Subcutaneous abdominal adipose tissue (tissue), 5 donors: ENCODE data around the gene ZNF362.

Experiments used
- H3K27ac ChIP-seq: one replicate; pipeline ENCODE4 v1.7.0; 2013; ENCODE audit warnings: low read depth, mild to moderate bottlenecking, inconsistent platforms, low read length, moderate library complexity
- H3K27me3 ChIP-seq, 5 donors: one replicate each; pipeline ENCODE4 v1.7.0; 2013; ENCODE audit warnings: low read length in 5 of 5, inconsistent platforms in 1 of 5; ENCODE audit not compliant: control insufficient read depth in 5 of 5, insufficient read depth in 4 of 5
- H3K36me3 ChIP-seq, 5 donors: one replicate each; pipeline ENCODE4 v1.7.0; 2013; ENCODE audit warnings: low read length in 5 of 5; ENCODE audit not compliant: control insufficient read depth in 5 of 5, insufficient read depth in 5 of 5
- H3K4me1 ChIP-seq, 5 donors: one replicate each; pipeline ENCODE4 v1.7.0; 2013; ENCODE audit warnings: low read length in 5 of 5, mild to moderate bottlenecking in 3 of 5, moderate library complexity in 1 of 5; ENCODE audit not compliant: control insufficient read depth in 5 of 5, insufficient read depth in 5 of 5
- H3K4me3 ChIP-seq, 5 donors: one replicate each; pipeline ENCODE4 v1.7.0; 2013; ENCODE audit warnings: low read length in 5 of 5, low read depth in 1 of 5
- H3K9ac ChIP-seq, 5 donors: one replicate each; pipeline ENCODE4 v1.7.0; 2013; ENCODE audit warnings: low read length in 5 of 5, mild to moderate bottlenecking in 4 of 5, moderate library complexity in 3 of 5
- H3K9me3 ChIP-seq, 5 donors: one replicate each; pipeline ENCODE4 v1.7.0; 2013; ENCODE audit warnings: low read length in 5 of 5; ENCODE audit not compliant: control insufficient read depth in 5 of 5
- donor health status: healthy.
- donor health status: healthy.
- donor health status: healthy.
- donor health status: healthy.
- donor health status: healthy.

ZNF362 gene

GRCh38 chr1:33255347-33256220 is 708 bp upstream of the ZNF362 start:
- Histone ChIP-seq H3K27ac (peak overlapping the region; percentile 74), H3K4me3 (peak overlapping the region in 4 of 5 donors; percentile 58 to 65 (median 61)), H3K27me3 (no peaks in the 10 kb centered on the region), H3K9me3 (no peaks in the 10 kb centered on the region), H3K4me1 (peaks cover 6 to 32% (median 29%) of the 10 kb centered on the region in 5 donors), H3K9ac (peak overlapping the region; percentile 16 to 82 (median 78)), H3K36me3 (peaks cover 0 to 4% (median 0%) of the 10 kb centered on the region in 5 donors)

- Histone ChIP-seq H3K4me3 (peak overlapping the region in 1 of 5 donors; percentile 84), H3K27ac (no peak overlapping the region), H3K36me3 (peaks cover 0 to 4% (median 0%) of the 10 kb centered on the region in 5 donors), H3K9ac (no peak overlapping the region), H3K27me3 (peaks cover 0 to 2% (median 0%) of the 10 kb centered on the region in 5 donors), H3K4me1 (peaks cover 9 to 37% (median 29%) of the 10 kb centered on the region in 5 donors), H3K9me3 (no peaks in the 10 kb centered on the region)
Measured at GRCh38 chr1:33256221-33256470, 146 bp upstream of the ZNF362 start.

DNA sequence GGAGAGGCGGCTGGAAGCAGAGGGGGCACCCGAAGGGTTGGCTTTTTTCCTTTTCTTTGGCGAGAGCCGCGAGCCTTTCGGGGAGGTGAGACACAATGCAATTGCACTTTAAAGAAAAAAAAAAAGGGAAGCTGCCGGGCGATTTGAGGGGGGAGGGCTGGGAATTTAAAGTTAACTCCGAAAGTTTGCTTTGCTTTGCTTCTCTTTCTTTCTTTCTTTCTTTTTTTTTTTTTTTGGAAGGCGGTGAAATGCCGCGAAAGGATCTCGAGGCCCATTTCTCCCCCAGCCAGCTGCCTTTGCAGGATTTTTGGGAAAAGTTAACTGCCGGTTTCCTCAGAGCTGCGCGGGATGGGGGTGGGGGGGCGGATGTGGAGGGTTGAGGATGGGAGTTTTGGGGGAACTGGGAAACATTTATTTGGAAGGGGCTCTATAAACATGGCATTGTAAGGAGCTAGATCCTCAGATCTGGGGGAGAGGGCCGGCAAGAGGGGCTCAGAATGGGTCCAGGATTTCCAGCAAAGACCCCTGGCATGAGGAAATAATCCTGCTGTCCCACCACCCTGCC is 997 bp downstream of the ZNF362 start:
- Histone ChIP-seq H3K27me3 (peaks cover 0 to 3% (median 0%) of the 10 kb centered on the region in 5 donors), H3K36me3 (peaks cover 0 to 4% (median 0%) of the 10 kb centered on the region in 5 donors), H3K4me1 (peaks cover 11 to 46% (median 29%) of the 10 kb centered on the region in 5 donors), H3K4me3 (peak overlapping the region; percentile 82 to 90 (median 84)), H3K9ac (peak overlapping the region; percentile 48 to 82 (median 68)), H3K9me3 (no peaks in the 10 kb centered on the region), H3K27ac (peak overlapping the region; percentile 50)

- Histone ChIP-seq H3K9me3 (no peaks in the 10 kb centered on the region), H3K4me3 (peak overlapping the region; percentile 82 to 90 (median 84)), H3K9ac (peak overlapping the region; percentile 48 to 82 (median 63)), H3K27me3 (peaks cover 0 to 3% (median 0%) of the 10 kb centered on the region in 5 donors), H3K36me3 (peaks cover 0 to 9% (median 5%) of the 10 kb centered on the region in 5 donors), H3K27ac (peak overlapping the region; percentile 50), H3K4me1 (peaks cover 11 to 46% (median 29%) of the 10 kb centered on the region in 5 donors)
Measured at GRCh38 chr1:33257772-33258712, 1.8 kb downstream of the ZNF362 start.

DNA sequence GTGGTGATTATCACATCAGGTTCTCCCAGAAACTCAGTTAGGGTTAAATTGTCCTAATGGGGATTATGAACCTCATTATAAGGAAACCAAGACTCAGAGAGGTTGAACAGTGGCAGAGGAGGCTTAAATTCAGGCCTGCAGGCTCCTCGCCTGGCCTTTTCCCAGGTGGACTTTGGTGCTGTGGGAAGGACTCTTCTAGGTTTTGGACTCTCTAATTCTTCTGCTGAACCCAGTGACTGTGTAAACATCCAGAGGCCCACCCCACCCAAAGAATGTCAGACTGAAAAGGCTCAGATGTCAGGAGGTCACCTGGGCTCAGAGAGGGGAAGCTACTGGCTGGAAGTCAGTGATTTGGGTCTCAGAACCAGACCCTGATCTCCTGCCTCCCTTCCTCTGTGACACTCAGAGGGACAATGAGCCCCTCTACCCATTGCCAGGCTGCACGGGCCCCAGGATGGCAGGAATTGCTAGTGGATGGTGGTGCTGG is 2.5 kb downstream of the ZNF362 start:
- Histone ChIP-seq H3K36me3 (peaks cover 0 to 9% (median 5%) of the 10 kb centered on the region in 5 donors), H3K27ac (no peak overlapping the region), H3K4me1 (peaks cover 11 to 49% (median 31%) of the 10 kb centered on the region in 5 donors), H3K9me3 (no peaks in the 10 kb centered on the region), H3K4me3 (no peak overlapping the region), H3K9ac (peak overlapping the region in 2 of 5 donors; percentile 62 to 82), H3K27me3 (peaks cover 0 to 3% (median 0%) of the 10 kb centered on the region in 5 donors)

- Histone ChIP-seq H3K27me3 (peaks cover 0 to 3% (median 0%) of the 10 kb centered on the region in 5 donors), H3K36me3 (peaks cover 0 to 9% (median 5%) of the 10 kb centered on the region in 5 donors), H3K9ac (no peak overlapping the region), H3K9me3 (no peaks in the 10 kb centered on the region), H3K27ac (peak overlapping the region; percentile 11), H3K4me1 (peaks cover 11 to 58% (median 41%) of the 10 kb centered on the region in 5 donors), H3K4me3 (no peak overlapping the region)
Measured at GRCh38 chr1:33259879-33260278, 3.6 kb downstream of the ZNF362 start.

- H3K27ac ChIP-seq: no peak overlapping the region
- no peaks in the 10 kb centered on the region for H3K9me3 ChIP-seq
- peaks cover 11 to 58% (median 40%) of the 10 kb centered on the region in 5 donors for H3K4me1 ChIP-seq
- no peak overlapping the region for H3K4me3 ChIP-seq
- peak overlapping the region in 2 of 5 donors; percentile 44 to 49 for H3K9ac ChIP-seq
- H3K27me3 ChIP-seq: peaks cover 0 to 3% (median 0%) of the 10 kb centered on the region in 5 donors
- H3K36me3 ChIP-seq: peaks cover 0 to 9% (median 5%) of the 10 kb centered on the region in 5 donors
Measured at GRCh38 chr1:33260439-33260838, 4.1 kb downstream of the ZNF362 start.

DNA sequence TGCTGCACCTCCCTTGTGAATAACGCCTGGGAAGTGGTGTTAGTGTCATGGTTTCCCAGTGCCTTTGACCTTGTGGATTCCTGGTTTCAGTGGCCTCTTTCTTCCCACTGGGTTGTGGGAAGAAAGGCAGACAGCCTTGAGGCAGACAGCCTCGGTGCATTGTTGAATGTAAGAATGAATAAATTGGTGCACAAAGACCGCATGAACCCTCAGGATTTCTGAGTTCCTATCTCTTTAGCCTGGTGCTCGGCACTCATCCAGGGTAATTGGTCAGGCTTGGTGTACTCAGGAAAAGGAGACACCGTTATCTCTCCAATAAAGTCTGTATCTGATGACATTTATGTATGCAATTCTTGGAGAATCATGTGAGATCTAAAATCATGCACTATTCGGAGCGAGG is 5.1 kb downstream of the ZNF362 start:
- peaks cover 0 to 12% (median 5%) of the 10 kb centered on the region in 5 donors for H3K36me3 ChIP-seq
- H3K4me3 ChIP-seq: no peak overlapping the region
- no peak overlapping the region for H3K27ac ChIP-seq
- peak overlapping the region in 3 of 5 donors; percentile 39 to 94 (median 49) for H3K9ac ChIP-seq
- no peaks in the 10 kb centered on the region for H3K9me3 ChIP-seq
- H3K4me1 ChIP-seq: peaks cover 12 to 61% (median 42%) of the 10 kb centered on the region in 5 donors
- peaks cover 0 to 3% (median 0%) of the 10 kb centered on the region in 5 donors for H3K27me3 ChIP-seq

GRCh38 chr1:33263890-33264504 is 7.7 kb downstream of the ZNF362 start:
- peaks cover 3 to 12% (median 5%) of the 10 kb centered on the region in 5 donors for H3K36me3 ChIP-seq
- H3K27ac ChIP-seq: no peak overlapping the region
- H3K4me3 ChIP-seq: no peak overlapping the region
- H3K27me3 ChIP-seq: peaks cover 0 to 3% (median 0%) of the 10 kb centered on the region in 5 donors
- H3K4me1 ChIP-seq: peaks cover 6 to 51% (median 35%) of the 10 kb centered on the region in 5 donors
- H3K9ac ChIP-seq: peak overlapping the region in 3 of 5 donors; percentile 15 to 50 (median 34)
- no peaks in the 10 kb centered on the region for H3K9me3 ChIP-seq
